Measurements from ENCODE around the gene ALK.

- TF ChIP-seq YY1 (IDR thresholded peaks at IDR 0.05; ENCODE audit: insufficient read depth, insufficient read length) (no peak), SUZ12 (IDR thresholded peaks at IDR 0.05; ENCODE audit: extremely low read depth, insufficient read depth, insufficient read length) (no peak)
Measured at GRCh38 chr2:29936020-29936419, 14.6 kb upstream of the ALK start.

Measured in NT2/D1 (cell line).